ENCODE measurements around the gene CDC23. TPM values are rescaled to one million over a fixed set of nuclear protein-coding genes. Genes with fewer than 3 reads are reported as not detected.

The CDC23 gene
- total RNA-seq, 1 experiment from 2014 or later: 40.0 TPM

DNA sequence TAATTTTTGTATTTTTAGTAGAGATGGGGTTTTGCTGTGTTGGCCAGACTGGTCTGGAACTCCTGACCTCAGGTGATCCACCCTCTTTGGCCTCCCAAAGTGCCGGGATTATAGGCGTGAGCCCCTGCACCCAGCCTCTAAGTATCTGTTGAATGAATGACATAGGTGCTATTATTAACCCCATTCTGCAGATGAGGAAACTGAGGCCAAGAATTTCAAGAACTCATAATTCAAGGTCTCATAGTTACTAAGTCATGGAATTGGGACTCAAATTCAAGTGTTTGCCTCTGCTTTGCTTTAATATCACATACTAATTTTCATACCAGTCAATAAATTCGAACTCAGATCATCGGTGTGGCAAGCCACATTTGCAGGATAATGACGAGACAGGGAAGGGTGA is 32.3 kb downstream of the CDC23 start:
- peaks cover 48 to 61% of the 10 kb centered on the region in 2 experiments for H3K36me3 ChIP-seq (ENCODE audit: control insufficient read depth in 1 of 2, insufficient read depth in 2 of 2, low read length in 2 of 2)
- H4K20me1 ChIP-seq (ENCODE audit: insufficient read depth): no peaks in the 10 kb centered on the region
- no peak for DNase-seq (ENCODE audit: low read depth, low spot score)
- H3K9ac ChIP-seq (ENCODE audit: low read length): no peak overlapping the region
- BruUV-seq (replicated peaks): no TSS peak
- ChIA-PET POLR2A (no interaction called here), CTCF (interaction anchor here (1.0 to 1.7 kb wide), 3 partner anchors 102 to 323 kb away, joined by 3 to 9 read pairs (median 6); no protein-coding TSS in a partner anchor), RAD21 (ENCODE audit: low non-redundant PET in 1 of 2, low total read pairs in 2 of 2, uncharacterized antibody in 2 of 2, unreplicated experiment in 2 of 2) (interaction anchor here in 1 of 2 experiments (1.2 kb wide), 1 partner anchor 102 kb away, joined by 3 read pairs; no protein-coding TSS in a partner anchor)
- peaks cover 0 to 10% of the 10 kb centered on the region in 2 experiments; a peak in 1 of 4 replicates for H3K4me1 ChIP-seq (ENCODE audit: control insufficient read depth in 1 of 2, insufficient read depth in 2 of 2, low read length in 2 of 2)
- ATAC-seq: no peak
- no peak overlapping the region for H3K27ac ChIP-seq (ENCODE audit: low read depth, low read length)
- intact Hi-C loops (cut with micrococcal nuclease): loop anchor here (1.0 to 10.0 kb wide), 4 partner anchors 102 to 364 kb away; partner anchors contain the start of gene ETF1
- no peak for TF ChIP-seq JUND (IDR thresholded peaks at IDR 0.05)
- H3K79me2 ChIP-seq (ENCODE audit: insufficient read depth, low read length): peaks cover 52% of the 10 kb centered on the region
- no peaks in the 10 kb centered on the region for H3K9me3 ChIP-seq (ENCODE audit: control insufficient read depth in 1 of 2, insufficient read depth in 1 of 2, low read depth in 1 of 2, low read length in 2 of 2)
- no peak overlapping the region for H3K4me2 ChIP-seq (ENCODE audit: low read length)
- H3K9me2 ChIP-seq (ENCODE audit: insufficient read depth): no peaks in the 10 kb centered on the region
- no peak overlapping the region for H2AFZ ChIP-seq (ENCODE audit: low read depth, low read length, poor library complexity, severe bottlenecking)
- no peaks in the 10 kb centered on the region for H3K27me3 ChIP-seq (ENCODE audit: insufficient read depth, low read length)
- no peak overlapping the region for H3K4me3 ChIP-seq (replicated peaks in 1 of 2; ENCODE audit: low read depth in 1 of 2, low read length in 2 of 2)

DNA sequence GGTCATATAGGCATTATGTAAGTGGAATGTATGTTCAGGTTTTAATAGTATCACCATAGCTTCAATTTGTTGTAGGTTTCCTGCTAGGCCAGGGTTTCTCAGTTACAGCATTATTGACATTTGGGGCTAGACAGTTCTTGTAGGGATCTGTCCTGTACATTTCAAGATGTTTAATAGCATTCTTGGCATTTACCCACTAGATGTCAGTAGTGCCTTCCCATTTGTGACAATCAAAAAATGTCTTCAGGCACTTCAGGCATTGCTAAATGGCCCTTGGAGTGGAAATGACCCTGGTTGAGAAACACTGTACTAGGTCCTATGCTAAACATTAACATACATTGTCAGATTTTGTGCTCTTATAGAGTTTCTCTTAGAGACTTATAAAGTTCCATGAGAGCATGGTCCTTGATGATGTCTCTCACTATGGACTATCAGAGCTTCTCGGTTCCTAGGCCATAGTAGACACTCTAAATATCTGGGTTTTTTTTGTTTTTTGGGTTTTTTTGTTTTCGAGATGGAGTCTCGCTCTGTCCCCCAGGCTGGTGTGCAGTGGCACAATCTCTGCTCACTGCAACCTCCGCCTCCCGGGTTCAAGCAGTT is 32.8 kb downstream of the CDC23 start:
- peak; percentile 52 for DNase-seq (ENCODE audit: low read depth, low spot score)
- intact Hi-C loops (cut with micrococcal nuclease): loop anchor here (1.0 to 10.0 kb wide), 4 partner anchors 103 to 365 kb away; partner anchors contain the start of gene ETF1
- CTCF ChIA-PET: interaction anchor here (0.6 to 1.7 kb wide), 5 partner anchors 8 to 324 kb away, joined by 3 to 9 read pairs (median 3); no protein-coding TSS in a partner anchor

More for the DNA sequence above, 32.8 kb downstream of the CDC23 start:
- H3K36me3 ChIP-seq (ENCODE audit: control insufficient read depth in 1 of 2, insufficient read depth in 2 of 2, low read length in 2 of 2): peaks cover 43 to 58% of the 10 kb centered on the region in 2 experiments
- peaks cover 57% of the 10 kb centered on the region for H3K79me2 ChIP-seq (ENCODE audit: insufficient read depth, low read length)
- TF ChIP-seq, protein P1, sequence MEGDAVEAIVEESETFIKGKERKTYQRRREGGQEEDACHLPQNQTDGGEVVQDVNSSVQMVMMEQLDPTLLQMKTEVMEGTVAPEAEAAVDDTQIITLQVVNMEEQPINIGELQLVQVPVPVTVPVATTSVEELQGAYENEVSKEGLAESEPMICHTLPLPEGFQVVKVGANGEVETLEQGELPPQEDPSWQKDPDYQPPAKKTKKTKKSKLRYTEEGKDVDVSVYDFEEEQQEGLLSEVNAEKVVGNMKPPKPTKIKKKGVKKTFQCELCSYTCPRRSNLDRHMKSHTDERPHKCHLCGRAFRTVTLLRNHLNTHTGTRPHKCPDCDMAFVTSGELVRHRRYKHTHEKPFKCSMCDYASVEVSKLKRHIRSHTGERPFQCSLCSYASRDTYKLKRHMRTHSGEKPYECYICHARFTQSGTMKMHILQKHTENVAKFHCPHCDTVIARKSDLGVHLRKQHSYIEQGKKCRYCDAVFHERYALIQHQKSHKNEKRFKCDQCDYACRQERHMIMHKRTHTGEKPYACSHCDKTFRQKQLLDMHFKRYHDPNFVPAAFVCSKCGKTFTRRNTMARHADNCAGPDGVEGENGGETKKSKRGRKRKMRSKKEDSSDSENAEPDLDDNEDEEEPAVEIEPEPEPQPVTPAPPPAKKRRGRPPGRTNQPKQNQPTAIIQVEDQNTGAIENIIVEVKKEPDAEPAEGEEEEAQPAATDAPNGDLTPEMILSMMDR (IDR thresholded peaks at IDR 0.05 in 2 of 3, conservative IDR thresholded peaks at IDR 0.05 in 1 of 3; ENCODE audit: borderline replicate concordance in 1 of 3, insufficient read depth in 1 of 3, low read depth in 2 of 3, low read length in 2 of 3): peak in 2 of 3 experiments; percentile 44 to 71; a peak in 3 of 6 replicates
- no peak for TF ChIP-seq ELF1 (IDR thresholded peaks at IDR 0.05; ENCODE audit: borderline replicate concordance, low read depth)
- TF ChIP-seq CBX3 (IDR thresholded peaks at IDR 0.05; ENCODE audit: low read depth): no peak
- TF ChIP-seq, protein P2, sequence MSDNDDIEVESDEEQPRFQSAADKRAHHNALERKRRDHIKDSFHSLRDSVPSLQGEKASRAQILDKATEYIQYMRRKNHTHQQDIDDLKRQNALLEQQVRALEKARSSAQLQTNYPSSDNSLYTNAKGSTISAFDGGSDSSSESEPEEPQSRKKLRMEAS (IDR thresholded peaks at IDR 0.05): no peak
- no TSS peak for BruUV-seq (replicated peaks)
- no peak overlapping the region for H2AFZ ChIP-seq (ENCODE audit: low read depth, low read length, poor library complexity, severe bottlenecking)
- peak; percentile 18; the same call in 1 of the 2 replicates for ATAC-seq
- H3K9ac ChIP-seq (ENCODE audit: low read length): peak overlapping the region; percentile 86
- H3K9me2 ChIP-seq (ENCODE audit: insufficient read depth): no peaks in the 10 kb centered on the region
- peak overlapping the region; percentile 86 for H3K4me2 ChIP-seq (ENCODE audit: low read length)
- H3K4me3 ChIP-seq (replicated peaks in 1 of 2; ENCODE audit: low read depth in 1 of 2, low read length in 2 of 2): peak overlapping the region; percentile 88 to 99
- no peaks in the 10 kb centered on the region for H4K20me1 ChIP-seq (ENCODE audit: insufficient read depth)
- peaks cover 0 to 10% of the 10 kb centered on the region in 2 experiments; a peak in 1 of 4 replicates for H3K4me1 ChIP-seq (ENCODE audit: control insufficient read depth in 1 of 2, insufficient read depth in 2 of 2, low read length in 2 of 2)
- no peak overlapping the region for H3K27ac ChIP-seq (ENCODE audit: low read depth, low read length)
- no peaks in the 10 kb centered on the region for H3K27me3 ChIP-seq (ENCODE audit: insufficient read depth, low read length)
- H3K9me3 ChIP-seq (ENCODE audit: control insufficient read depth in 1 of 2, insufficient read depth in 1 of 2, low read depth in 1 of 2, low read length in 2 of 2): no peaks in the 10 kb centered on the region
- RAD21 ChIA-PET (ENCODE audit: low non-redundant PET in 1 of 2, low total read pairs in 2 of 2, uncharacterized antibody in 2 of 2, unreplicated experiment in 2 of 2): interaction anchor here in 1 of 2 experiments (1.2 kb wide), 1 partner anchor 103 kb away, joined by 3 read pairs; no protein-coding TSS in a partner anchor
- POLR2A ChIA-PET: no interaction called here

Measured in HCT116 (cell line).